Measurements from ENCODE around the gene SEMA4C. TPM values are rescaled to one million over a fixed set of nuclear protein-coding genes. Genes with fewer than 3 reads are reported as not detected.

The SEMA4C gene
- total RNA-seq, 1 experiment from 2014 or later: 23.4 TPM

DNA sequence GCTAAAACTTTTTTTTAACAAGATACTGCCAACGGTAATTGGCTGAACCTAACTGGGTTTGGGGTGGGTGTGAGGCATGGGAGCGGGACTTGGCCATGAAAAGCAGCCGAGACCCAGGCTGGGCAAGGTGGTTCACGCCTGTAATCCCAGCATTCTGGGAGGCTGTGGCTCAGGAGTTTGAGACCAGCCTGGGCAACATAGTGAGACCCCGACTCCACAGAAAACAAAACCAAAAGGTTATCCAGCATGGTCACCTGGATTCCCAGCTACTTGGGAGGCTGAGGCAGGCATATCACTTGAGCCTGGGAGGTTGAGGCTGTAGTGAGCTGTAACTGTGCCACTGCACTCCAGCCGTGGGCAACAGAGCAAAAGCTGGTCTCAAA, 11.0 kb upstream of the SEMA4C start:
- H3K9me3 ChIP-seq (replicated peaks): no peaks in the 10 kb centered on the region

DNA sequence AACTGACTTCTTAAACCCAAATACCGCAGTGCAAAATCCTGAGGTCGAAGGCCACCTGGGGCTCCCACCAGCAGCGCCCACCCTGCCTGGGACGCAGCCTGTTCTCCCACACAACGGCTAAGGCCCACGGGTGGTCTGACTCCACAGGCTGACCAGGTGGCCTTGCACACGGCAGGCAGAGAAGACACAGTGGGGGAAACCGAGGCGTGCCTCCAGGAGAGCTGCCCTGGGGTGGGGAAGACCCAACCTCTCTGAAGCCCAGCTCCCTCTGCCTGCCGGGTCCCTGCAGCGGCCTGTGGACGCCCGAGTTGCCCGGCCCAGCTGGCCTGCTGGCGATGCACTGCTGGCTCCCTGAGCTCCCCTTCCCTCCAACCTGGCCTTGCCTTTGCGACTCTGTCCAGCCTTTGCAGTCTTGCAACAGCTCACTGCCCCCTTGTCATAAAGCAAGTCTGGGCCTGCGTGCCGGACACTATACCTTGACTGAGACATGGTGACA, 9.7 kb upstream of the SEMA4C start:
- no peaks in the 10 kb centered on the region for H3K4me1 ChIP-seq (replicated peaks)
- no peak for DNase-seq (ENCODE audit: low read depth in 1 of 2, low spot score in 2 of 2)
- H3K4me3 ChIP-seq: no peak overlapping the region
- H3K36me3 ChIP-seq: no peaks in the 10 kb centered on the region
- H3K27ac ChIP-seq: no peak overlapping the region
- H3K27me3 ChIP-seq (replicated peaks): no peaks in the 10 kb centered on the region
- H3K9me3 ChIP-seq (replicated peaks): no peaks in the 10 kb centered on the region

More for the DNA sequence above, 11.0 kb upstream of the SEMA4C start:
- Histone ChIP-seq H3K27ac (no peak overlapping the region), H3K4me1 (replicated peaks) (no peaks in the 10 kb centered on the region), H3K4me3 (no peak overlapping the region), H3K36me3 (no peaks in the 10 kb centered on the region), H3K27me3 (replicated peaks) (no peaks in the 10 kb centered on the region)
- DNase-seq (ENCODE audit: low read depth in 1 of 2, low spot score in 2 of 2): no peak

DNA sequence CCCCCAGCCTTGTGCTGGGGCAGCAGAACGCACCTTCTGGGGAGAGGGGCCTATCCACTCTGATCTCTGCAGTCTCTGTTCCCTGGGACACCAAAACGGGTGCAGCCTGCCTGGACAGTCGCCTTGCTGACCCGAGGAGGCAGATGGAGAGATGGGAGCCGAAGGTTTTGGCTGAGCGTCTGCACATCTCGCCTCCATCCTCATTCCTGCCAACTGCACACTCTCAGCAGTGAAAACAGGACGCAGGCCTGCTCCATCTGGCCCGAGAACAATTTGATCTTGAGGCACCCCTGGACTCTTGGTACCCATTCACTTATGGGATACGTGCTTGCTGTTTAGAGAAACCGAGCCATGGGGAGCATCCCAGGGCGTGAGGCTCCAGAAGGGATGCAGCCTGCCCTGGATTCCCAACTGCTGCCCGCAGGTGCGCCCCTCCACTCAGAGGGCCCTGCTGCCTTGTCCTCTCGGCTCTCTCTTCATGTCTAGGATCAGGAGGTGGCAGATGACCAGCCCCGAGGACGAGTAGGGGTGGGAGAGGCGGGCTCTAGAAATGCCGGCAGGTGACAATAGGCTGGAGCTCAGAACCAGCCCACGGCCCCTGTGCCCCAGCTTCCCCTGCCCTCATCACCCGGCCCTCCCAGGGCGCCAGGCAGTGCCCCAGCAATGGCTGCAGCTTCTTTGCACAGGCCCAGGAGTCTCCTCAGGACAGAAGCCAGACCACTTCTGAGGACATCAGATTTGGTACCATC, 9.1 kb upstream of the SEMA4C start:
- no peak overlapping the region for H3K4me3 ChIP-seq
- no peak for DNase-seq (ENCODE audit: low read depth in 1 of 2, low spot score in 2 of 2)
- no peaks in the 10 kb centered on the region for H3K36me3 ChIP-seq
- H3K27ac ChIP-seq: no peak overlapping the region
- no peaks in the 10 kb centered on the region for H3K4me1 ChIP-seq (replicated peaks)
- H3K9me3 ChIP-seq (replicated peaks): no peaks in the 10 kb centered on the region
- no peaks in the 10 kb centered on the region for H3K27me3 ChIP-seq (replicated peaks)

DNA sequence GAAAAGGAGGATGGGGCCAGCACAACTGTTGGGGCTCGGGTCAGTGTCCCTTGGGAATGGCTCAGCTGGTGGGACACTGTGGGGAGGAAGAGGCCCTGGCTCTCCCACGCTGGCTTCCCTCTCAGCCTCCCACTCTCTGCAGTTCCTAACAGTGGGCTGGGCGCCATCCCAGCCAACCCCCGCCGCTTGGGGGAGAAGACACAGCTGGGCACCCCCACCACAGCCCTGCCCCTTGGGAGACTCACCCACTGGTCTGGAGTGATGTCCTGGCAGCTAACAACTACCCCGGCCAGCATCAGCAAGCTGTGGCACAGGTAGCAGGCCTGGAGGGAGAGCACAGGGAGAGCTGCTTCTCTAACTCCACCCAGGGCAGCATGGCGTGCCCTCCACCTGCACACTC, 8.3 kb upstream of the SEMA4C start:
- Histone ChIP-seq H3K9me3 (replicated peaks) (no peaks in the 10 kb centered on the region), H3K36me3 (no peaks in the 10 kb centered on the region), H3K4me3 (no peak overlapping the region), H3K27ac (no peak overlapping the region), H3K4me1 (replicated peaks) (no peaks in the 10 kb centered on the region), H3K27me3 (replicated peaks) (no peaks in the 10 kb centered on the region)
- no peak for DNase-seq (ENCODE audit: low read depth in 1 of 2, low spot score in 2 of 2)

DNA sequence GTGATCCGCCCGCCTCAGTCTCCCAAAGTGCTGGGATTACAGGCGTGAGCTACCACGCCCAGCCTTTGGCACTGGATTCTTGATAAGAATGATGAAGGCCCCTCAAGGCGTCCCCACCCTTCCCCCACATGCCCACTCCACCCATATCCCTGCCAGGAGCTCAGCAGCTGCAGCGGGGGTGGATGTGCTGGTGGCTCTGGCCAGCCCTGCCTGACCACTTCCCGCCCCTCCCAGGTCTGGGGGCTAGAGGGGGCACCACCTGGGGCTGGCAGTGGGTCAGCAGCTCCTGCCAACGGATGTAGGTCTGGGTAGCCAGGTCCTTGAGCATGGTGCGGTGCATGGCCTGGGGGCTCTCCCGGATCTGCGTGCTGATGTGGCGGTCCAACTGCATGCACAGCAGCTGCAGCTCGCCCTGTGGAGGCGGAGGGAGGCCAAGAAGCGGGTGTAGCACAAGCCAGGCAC, 7.8 kb upstream of the SEMA4C start:
- Histone ChIP-seq H3K36me3 (no peaks in the 10 kb centered on the region), H3K27me3 (replicated peaks) (no peaks in the 10 kb centered on the region), H3K27ac (no peak overlapping the region), H3K9me3 (replicated peaks) (no peaks in the 10 kb centered on the region), H3K4me1 (replicated peaks) (no peaks in the 10 kb centered on the region), H3K4me3 (no peak overlapping the region)
- no peak for DNase-seq (ENCODE audit: low read depth in 1 of 2, low spot score in 2 of 2)

DNA sequence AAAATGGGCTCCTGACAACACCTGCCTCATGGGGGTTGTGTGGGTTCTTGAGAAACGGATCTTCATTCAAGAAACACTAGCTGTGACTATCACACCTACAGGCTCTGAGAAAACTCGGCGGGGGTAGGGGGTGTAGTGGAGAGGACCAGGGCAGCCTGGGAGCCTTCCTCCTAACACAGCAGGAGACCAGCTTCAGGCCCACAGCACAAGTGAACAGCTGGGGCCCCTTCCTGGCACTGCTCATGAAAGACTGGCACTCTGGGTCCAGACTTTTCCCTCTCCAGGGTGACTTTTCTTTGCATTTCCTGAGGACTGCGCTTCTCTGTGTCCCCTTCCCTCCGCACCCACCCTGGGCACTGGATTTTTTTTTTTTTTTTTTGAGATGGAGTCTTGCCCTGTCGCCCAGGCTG, 7.2 kb upstream of the SEMA4C start:
- no peak for DNase-seq (ENCODE audit: low read depth in 1 of 2, low spot score in 2 of 2)
- Histone ChIP-seq H3K4me1 (replicated peaks) (no peaks in the 10 kb centered on the region), H3K27ac (no peak overlapping the region), H3K27me3 (replicated peaks) (no peaks in the 10 kb centered on the region), H3K36me3 (no peaks in the 10 kb centered on the region), H3K4me3 (no peak overlapping the region), H3K9me3 (replicated peaks) (no peaks in the 10 kb centered on the region)

DNA sequence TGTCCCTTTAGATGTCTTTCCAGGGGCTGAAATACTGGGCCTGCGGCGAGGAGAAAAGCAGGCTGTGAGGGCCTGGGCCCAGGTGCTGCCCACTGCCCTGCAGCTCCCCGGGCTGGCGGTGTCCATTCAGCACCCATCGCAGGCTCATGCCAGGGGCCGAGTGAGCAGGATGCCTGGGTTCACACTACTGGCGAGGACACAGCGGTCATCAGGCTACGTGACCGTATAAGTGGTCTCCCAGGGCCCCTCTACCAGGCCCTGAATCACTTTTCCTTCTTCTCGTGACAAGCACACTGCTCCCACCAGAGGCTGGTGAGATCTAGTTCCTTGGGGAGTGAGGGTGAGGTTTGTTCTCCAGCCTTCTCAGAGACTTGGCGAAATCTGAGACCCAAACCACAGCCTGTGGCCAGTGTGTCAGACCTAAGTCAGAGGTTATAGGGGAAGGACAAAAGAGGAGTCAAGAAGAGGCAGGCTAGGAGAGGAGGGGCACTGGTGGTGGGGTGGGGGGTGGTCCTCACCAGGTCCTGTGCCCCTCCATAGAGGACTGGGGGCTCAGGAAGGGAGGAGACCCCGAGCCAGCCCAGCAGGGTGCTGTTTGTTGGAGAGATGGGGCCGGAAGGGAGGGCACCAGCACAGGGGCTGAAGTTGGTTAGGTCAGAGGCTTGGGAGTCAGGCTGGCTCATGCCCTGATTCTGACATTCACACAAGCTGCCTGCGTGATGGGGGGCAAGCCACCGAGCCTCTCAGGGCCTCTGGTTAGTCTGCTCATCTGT, 6.6 kb upstream of the SEMA4C start:
- Histone ChIP-seq H3K4me3 (no peak overlapping the region), H3K36me3 (no peaks in the 10 kb centered on the region), H3K9me3 (replicated peaks) (no peaks in the 10 kb centered on the region), H3K27me3 (replicated peaks) (no peaks in the 10 kb centered on the region), H3K4me1 (replicated peaks) (no peaks in the 10 kb centered on the region), H3K27ac (no peak overlapping the region)
- no peak for DNase-seq (ENCODE audit: low read depth in 1 of 2, low spot score in 2 of 2)

DNA sequence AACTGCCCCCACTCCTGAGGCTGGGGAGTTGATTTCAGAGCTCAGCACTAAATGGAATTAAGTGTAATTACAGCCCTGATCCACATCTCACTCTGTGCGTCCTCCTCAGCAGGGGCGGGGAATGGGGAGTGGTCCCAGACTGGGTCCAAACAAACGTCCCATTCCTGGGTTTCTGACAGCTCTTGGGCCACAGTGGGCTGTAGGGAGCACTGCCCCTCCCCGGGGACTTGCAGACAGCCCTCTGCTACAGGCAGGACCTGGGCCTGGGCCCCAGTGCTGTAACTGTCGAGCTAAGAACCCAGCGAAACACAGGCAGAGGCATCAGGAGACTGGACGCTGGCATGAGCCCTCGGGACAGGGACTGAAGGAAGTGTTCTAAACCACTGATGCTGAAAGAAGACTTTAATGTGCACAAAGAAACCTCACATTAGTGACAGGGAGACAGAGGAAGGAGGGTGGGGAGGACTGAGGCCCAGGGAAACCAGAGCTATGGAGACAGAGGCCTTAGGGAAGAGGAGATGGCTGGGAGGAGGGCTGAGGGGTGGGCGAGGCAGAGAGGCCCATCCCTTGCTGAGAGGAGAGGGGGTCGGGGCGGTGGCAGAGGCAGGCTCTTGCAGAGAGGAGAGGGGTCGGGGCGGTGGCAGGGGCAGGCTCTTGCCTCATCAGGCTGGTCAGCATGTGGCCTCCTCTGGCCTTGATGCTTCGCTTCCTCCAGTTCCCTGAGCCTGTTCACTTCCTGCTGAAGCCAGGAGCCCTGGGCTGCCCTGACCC, 5.8 kb upstream of the SEMA4C start:
- Histone ChIP-seq H3K4me3 (no peak overlapping the region), H3K4me1 (replicated peaks) (no peaks in the 10 kb centered on the region)

DNA sequence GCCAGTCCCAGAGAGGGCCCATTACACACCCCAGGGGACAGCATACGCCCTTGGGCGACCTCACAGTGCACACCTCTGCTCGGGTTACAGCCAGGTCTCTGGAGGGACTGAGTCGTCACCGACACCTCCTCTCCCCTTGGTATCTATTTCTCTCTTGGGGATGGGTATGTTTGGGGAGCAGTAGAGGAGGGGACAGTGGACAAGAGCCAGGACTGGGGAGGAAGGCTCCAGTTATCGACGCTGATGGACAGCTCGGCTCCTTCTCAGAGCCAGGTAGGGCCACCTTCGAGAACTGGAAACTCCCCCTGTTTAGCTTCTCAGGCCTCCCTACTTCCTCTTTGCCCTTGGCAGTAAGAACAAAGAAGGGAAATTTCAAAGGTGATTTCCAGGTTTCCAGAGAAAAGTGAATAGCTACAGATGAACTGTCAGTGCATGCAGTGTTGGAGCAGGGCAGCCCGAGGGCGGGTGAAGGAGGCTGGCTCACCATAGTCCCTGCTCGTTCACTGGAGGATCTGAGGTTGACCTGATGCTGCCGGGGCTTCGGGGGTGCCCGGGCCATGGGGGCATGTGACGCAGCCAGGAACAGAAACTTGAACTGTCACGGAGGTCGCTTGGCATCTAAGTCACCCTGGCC, 4.4 kb upstream of the SEMA4C start:
- peaks cover 9% of the 10 kb centered on the region for H3K4me1 ChIP-seq (replicated peaks)
- H3K27ac ChIP-seq: no peak overlapping the region
- no peak for DNase-seq (ENCODE audit: low read depth in 1 of 2, low spot score in 2 of 2)
- peaks cover 4% of the 10 kb centered on the region; the same call in 1 of the 2 replicates for H3K36me3 ChIP-seq
- no peaks in the 10 kb centered on the region for H3K9me3 ChIP-seq (replicated peaks)
- peaks cover 4% of the 10 kb centered on the region; the same call in 1 of the 2 replicates for H3K27me3 ChIP-seq (replicated peaks)
- no peak overlapping the region for H3K4me3 ChIP-seq

More for the DNA sequence above, 5.8 kb upstream of the SEMA4C start:
- no peak for DNase-seq (ENCODE audit: low read depth in 1 of 2, low spot score in 2 of 2)
- no peaks in the 10 kb centered on the region for H3K36me3 ChIP-seq
- peaks cover under 1% of the 10 kb centered on the region; the same call in 1 of the 2 replicates for H3K27me3 ChIP-seq (replicated peaks)
- H3K27ac ChIP-seq: no peak overlapping the region
- no peaks in the 10 kb centered on the region for H3K9me3 ChIP-seq (replicated peaks)

DNA sequence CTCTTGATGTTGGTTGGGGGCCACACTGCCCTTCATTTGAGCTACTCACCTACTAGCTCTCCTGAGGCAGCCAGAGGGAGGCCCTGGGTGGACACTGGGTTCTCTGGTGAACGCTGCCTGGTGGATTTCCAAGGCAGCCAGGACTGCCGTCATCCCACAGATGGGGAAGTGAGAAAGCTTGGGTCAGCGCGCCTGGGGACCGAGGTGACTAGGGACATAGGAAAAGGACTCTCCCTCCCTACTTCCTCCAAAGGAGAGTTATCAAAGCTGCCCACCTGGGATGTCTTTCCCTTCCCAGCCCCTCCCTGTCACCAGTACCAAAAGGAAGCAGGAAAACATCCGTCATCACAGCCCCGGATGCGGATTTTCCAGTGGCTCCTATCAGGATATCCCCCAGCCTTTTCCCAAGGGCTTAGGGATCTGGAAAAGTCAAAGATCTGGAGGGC, 3.8 kb upstream of the SEMA4C start:
- H3K27ac ChIP-seq: no peak overlapping the region
- H3K9me3 ChIP-seq (replicated peaks): 0 out of 2 replicates have a peak, but pooled peaks cover 4% of the 10 kb centered on the region
- DNase-seq (ENCODE audit: low read depth in 1 of 2, low spot score in 2 of 2): no peak
- H3K4me1 ChIP-seq (replicated peaks): peaks cover 9% of the 10 kb centered on the region
- H3K27me3 ChIP-seq (replicated peaks): peaks cover 4% of the 10 kb centered on the region; the same call in 1 of the 2 replicates
- H3K36me3 ChIP-seq: peaks cover 8% of the 10 kb centered on the region
- H3K4me3 ChIP-seq: no peak overlapping the region

DNA sequence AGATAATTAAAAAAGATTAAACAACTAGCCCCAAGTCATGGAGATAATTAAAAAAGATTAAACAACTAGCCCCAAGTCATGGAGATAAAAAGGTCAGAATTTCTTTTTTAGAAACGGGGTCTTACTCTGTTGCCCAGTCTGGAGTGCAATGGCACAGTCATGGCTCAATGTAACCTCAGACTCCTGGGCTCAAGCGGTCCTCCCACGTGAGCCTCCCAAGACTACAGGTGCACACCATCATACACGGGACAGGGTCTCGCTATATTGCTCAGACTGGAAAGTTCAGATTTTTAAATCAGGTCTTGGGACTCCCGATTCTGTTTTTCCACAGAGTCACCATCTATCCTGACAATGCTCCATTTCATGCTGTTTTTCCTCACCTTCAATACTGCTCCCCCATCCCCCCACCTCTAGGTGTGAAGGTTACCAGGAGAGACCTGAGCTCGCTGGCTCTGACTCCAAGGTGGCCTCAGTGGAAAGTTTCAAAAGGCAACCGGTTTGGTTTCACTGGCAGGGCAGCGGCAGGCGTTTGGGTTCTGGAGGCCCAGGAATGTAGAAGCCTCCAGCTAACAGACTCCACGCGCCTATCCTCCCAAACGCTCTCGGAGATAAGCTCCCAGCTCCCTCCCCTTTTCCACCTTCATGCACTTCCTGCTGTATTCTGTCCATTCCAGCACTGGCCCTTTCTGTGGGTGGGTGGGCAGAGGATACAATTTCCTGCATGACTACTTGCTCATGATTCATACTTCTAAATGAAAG, 2.9 kb upstream of the SEMA4C start:
- peaks cover 4% of the 10 kb centered on the region; the same call in 1 of the 2 replicates for H3K27me3 ChIP-seq (replicated peaks)
- no peak overlapping the region for H3K4me3 ChIP-seq
- H3K9me3 ChIP-seq (replicated peaks): 0 out of 2 replicates have a peak, but pooled peaks cover 4% of the 10 kb centered on the region
- peaks cover 10% of the 10 kb centered on the region for H3K36me3 ChIP-seq
- no peak overlapping the region for H3K27ac ChIP-seq
- no peak for DNase-seq (ENCODE audit: low read depth in 1 of 2, low spot score in 2 of 2)
- H3K4me1 ChIP-seq (replicated peaks): peaks cover 15% of the 10 kb centered on the region

DNA sequence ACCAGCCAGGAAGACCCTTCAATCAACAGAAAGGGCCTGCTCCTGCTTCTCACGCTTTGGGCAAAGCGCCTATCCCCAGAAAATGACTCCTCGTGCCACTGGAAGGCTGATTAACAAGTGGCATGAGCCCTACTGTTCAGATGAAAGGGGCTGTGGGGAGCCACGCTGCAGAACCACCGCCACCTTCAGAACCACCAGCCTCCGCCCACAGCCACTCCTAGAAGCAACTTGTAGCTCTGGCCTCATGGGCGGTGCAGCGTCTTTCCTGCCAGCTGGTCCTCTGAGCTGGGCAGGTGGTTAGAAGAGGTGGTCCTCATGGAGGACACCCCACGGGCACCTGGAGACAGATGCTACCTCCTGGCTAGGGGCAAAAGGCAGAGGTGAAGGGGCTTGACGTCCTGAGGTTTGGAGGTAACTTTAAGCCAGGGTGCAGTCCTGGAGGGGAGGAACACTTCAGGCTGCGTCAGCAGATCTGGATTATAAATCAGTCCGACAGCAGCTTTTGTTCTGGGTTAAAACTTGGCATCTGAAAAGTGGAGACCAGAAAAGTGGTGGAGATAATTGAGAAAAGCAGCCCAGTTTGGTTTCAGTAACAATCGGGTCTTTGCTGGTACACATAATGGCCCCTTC, 861 bp upstream of the SEMA4C start:
- Histone ChIP-seq H3K27me3 (replicated peaks) (peaks cover 4% of the 10 kb centered on the region; the same call in 1 of the 2 replicates), H3K4me1 (replicated peaks) (peaks cover 24% of the 10 kb centered on the region), H3K27ac (no peak overlapping the region), H3K4me3 (no peak overlapping the region; the same call in 1 of the 2 replicates), H3K9me3 (replicated peaks) (0 out of 2 replicates have a peak, but pooled peaks cover 4% of the 10 kb centered on the region), H3K36me3 (peaks cover 30% of the 10 kb centered on the region)
- no peak for DNase-seq (ENCODE audit: low read depth in 1 of 2, low spot score in 2 of 2)

All from SJSA1 (cell line).